D341Med (cell line): ENCODE data around the gene NPIPB6.

Experiments used
- DNase-seq: peaks from one replicate; pipeline ENCODE4 v3.0.0; 2012; ENCODE audit warnings: low spot score

NPIPB6 gene

DNA sequence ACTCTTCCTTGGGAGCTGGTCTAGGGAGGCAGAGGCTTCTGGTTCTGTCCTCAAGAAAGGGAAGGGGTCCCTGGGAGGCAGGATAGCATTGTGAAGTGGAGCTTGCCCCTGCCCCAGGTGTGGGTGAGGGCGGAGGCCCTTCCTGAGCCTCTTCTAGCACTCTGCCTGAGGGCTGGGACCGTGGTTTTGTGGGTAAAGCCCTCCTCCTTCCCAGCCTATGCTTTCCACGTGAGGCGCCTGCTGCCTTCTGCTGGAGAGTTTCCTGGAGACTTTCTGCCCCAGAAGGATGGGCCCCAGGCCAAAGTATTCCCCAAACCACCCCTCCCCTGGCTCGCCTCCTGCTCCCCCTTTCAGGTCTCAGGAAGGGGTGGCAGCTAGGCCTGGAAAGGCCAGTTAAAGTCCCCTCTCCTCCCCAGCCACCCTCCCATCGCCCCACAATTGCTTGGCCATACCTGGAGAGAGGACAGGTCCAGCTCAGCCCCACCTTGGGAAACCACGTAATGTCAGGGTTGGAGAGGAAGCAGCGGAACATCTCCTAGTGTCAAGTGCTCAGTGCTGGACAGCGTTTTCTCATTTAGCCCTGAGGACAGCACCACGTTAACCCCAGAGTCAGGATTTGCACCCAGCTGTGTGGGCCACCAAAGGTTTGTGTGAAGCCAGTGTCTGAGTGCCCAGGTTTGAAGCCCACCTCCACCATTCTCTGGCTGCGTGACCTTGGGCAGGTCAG is 65.4 kb downstream of the NPIPB6 start:
- no peak for DNase-seq

GRCh38 chr16:28297308-28297707 is 66.0 kb downstream of the NPIPB6 start:
- DNase-seq = no peak

GRCh38 chr16:28295276-28295675 is 68.0 kb downstream of the NPIPB6 start:
- DNase-seq = no peak

GRCh38 chr16:28294201-28294600 is 69.1 kb downstream of the NPIPB6 start:
- no peak for DNase-seq

DNA sequence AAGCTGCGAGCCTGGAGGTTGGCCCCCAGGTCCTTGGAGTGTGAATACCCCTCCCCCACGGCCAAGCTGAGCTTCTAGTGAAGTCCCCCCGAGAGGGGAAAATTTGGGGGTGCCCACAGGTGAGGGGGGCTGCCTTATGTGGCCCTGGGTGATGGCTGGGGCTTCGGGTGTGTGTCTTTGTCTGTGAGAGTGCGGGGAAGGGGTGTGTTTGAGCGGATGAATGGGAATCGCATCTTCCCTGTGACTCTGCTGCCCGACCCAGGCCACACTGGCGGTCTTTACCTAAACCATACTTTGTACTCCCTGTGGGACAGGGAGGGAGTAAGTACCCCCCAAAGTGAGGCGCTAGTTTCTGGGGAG is 69.7 kb downstream of the NPIPB6 start:
- DNase-seq = no peak

DNA sequence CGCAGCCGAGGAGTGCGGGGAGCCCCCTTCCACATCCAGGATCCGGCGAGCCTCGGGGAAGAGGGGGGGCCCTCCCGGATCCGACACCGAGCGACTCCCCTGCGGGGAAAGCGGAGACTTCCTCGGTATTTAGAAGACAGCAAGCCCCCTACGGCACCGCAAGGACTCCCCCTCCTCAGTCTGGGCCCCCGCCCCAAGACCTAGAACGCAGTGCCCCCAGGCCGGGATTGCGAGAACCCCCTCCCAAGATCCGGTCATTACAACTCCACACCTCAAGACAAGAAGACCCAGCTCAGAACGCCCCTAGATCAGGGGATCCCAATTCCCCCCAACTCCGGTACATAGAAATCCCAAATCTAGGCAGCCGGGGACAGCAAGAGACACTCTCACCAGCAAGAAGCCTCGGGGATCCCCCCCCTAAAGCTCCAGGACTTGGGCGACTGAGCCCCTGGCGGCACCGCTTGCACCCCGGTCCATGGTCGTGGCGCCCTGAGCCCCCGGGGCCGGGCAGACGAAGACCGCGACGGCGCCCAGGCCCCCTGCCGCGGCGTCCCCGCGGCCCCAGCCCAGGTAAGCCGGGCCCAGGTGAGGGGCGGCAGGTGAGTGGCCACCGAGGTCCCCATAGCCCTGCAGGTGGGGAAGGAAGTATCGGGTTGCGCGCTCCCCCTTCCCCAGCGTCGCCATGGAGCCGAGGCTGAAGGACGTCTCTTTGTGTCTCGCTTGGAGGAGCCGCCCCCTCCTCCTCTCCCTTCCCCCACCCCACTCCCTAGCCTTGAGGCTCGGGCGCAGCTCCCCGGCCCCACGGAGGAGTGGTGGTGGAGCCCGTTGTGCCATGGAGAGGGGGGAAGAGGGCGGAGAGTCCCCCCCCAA is 70.3 kb downstream of the NPIPB6 start:
- peak; percentile 50 for DNase-seq
